ENCODE data around the gene SLC37A1. TPM values are rescaled to one million over a fixed set of nuclear protein-coding genes. Genes with fewer than 3 reads are reported as not detected.

The SLC37A1 gene
- total RNA-seq, 2 donors from 2014 or later: 17.2 to 22.5 TPM

GRCh38 chr21:42489006-42489563, 24.6 kb upstream of the SLC37A1 start:
- ATAC-seq: no peak
- Mint-ChIP-seq H3K27me3 (peaks cover 19 to 24% of the 10 kb centered on the region in 2 donors), H3K27ac (no peak overlapping the region), H3K4me1 (ENCODE audit: low read depth in 2 of 2) (peaks cover 0 to 4% of the 10 kb centered on the region in 2 donors), H3K4me3 (no peak overlapping the region), H3K9me3 (peaks cover 6% of the 10 kb centered on the region), H3K36me3 (peaks cover 5% of the 10 kb centered on the region)
- DNase-seq (ENCODE audit: low spot score): no peak

GRCh38 chr21:42489991-42490390, 23.7 kb upstream of the SLC37A1 start:
- ATAC-seq (no peak), DNase-seq (ENCODE audit: low spot score) (no peak)
- H3K36me3 Mint-ChIP-seq: peaks cover 5% of the 10 kb centered on the region
- H3K27ac Mint-ChIP-seq: no peak overlapping the region
- peaks cover 6% of the 10 kb centered on the region for H3K9me3 Mint-ChIP-seq
- H3K4me1 Mint-ChIP-seq (ENCODE audit: low read depth in 2 of 2): peaks cover 0 to 4% of the 10 kb centered on the region in 2 donors
- H3K27me3 Mint-ChIP-seq: peaks cover 17 to 24% of the 10 kb centered on the region in 2 donors
- no peak overlapping the region for H3K4me3 Mint-ChIP-seq

- ATAC-seq (no peak), DNase-seq (ENCODE audit: low spot score) (no peak)
- Mint-ChIP-seq H3K27ac (no peak overlapping the region), H3K4me3 (no peak overlapping the region), H3K9me3 (peaks cover 6% of the 10 kb centered on the region), H3K4me1 (ENCODE audit: low read depth in 2 of 2) (peaks cover 0 to 4% of the 10 kb centered on the region in 2 donors), H3K36me3 (peaks cover 5% of the 10 kb centered on the region), H3K27me3 (peaks cover 17 to 24% of the 10 kb centered on the region in 2 donors)
Observed at GRCh38 chr21:42490720-42491119, 22.9 kb upstream of the SLC37A1 start.

GRCh38 chr21:42491328-42491727, 22.3 kb upstream of the SLC37A1 start:
- H3K4me1 Mint-ChIP-seq (ENCODE audit: low read depth in 2 of 2): peaks cover 4% of the 10 kb centered on the region in 2 donors
- H3K27me3 Mint-ChIP-seq: peaks cover 17 to 24% of the 10 kb centered on the region in 2 donors
- no peak overlapping the region for H3K4me3 Mint-ChIP-seq
- no peak overlapping the region for H3K27ac Mint-ChIP-seq
- DNase-seq (ENCODE audit: low spot score) (no peak), ATAC-seq (no peak)
- H3K9me3 Mint-ChIP-seq: peaks cover 6% of the 10 kb centered on the region
- peaks cover 5% of the 10 kb centered on the region for H3K36me3 Mint-ChIP-seq

- Mint-ChIP-seq H3K4me3 (no peak overlapping the region), H3K36me3 (peaks cover 5% of the 10 kb centered on the region), H3K27me3 (peaks cover 16 to 18% of the 10 kb centered on the region in 2 donors), H3K27ac (no peak overlapping the region), H3K9me3 (peaks cover 6% of the 10 kb centered on the region), H3K4me1 (ENCODE audit: low read depth in 2 of 2) (peaks cover 6 to 9% of the 10 kb centered on the region in 2 donors)
- no peak for ATAC-seq
- DNase-seq (ENCODE audit: low spot score): no peak
Observed at GRCh38 chr21:42492201-42492600, 21.5 kb upstream of the SLC37A1 start.

- Mint-ChIP-seq H3K36me3 (peaks cover 5% of the 10 kb centered on the region), H3K4me3 (no peak overlapping the region), H3K4me1 (ENCODE audit: low read depth in 2 of 2) (peaks cover 7 to 11% of the 10 kb centered on the region in 2 donors), H3K27me3 (peaks cover 10 to 13% of the 10 kb centered on the region in 2 donors), H3K9me3 (peaks cover 6% of the 10 kb centered on the region), H3K27ac (no peak overlapping the region)
- no peak for ATAC-seq
- DNase-seq (ENCODE audit: low spot score): no peak
Observed at GRCh38 chr21:42493109-42494060, 20.3 kb upstream of the SLC37A1 start.

- ATAC-seq: no peak
- H3K27me3 Mint-ChIP-seq: peaks cover 0 to 8% of the 10 kb centered on the region in 2 donors
- H3K4me3 Mint-ChIP-seq: peak overlapping the region; percentile 88
- H3K36me3 Mint-ChIP-seq: no peaks in the 10 kb centered on the region
- no peak overlapping the region for H3K27ac Mint-ChIP-seq
- H3K4me1 Mint-ChIP-seq (ENCODE audit: low read depth in 2 of 2): peaks cover 7 to 11% of the 10 kb centered on the region in 2 donors
- DNase-seq (ENCODE audit: low spot score): no peak
- no peaks in the 10 kb centered on the region for H3K9me3 Mint-ChIP-seq
Observed at GRCh38 chr21:42495027-42495426, 18.6 kb upstream of the SLC37A1 start.

GRCh38 chr21:42495765-42496119, 17.9 kb upstream of the SLC37A1 start:
- peaks cover 7 to 11% of the 10 kb centered on the region in 2 donors for H3K4me1 Mint-ChIP-seq (ENCODE audit: low read depth in 2 of 2)
- H3K27me3 Mint-ChIP-seq: peaks cover 0 to 8% of the 10 kb centered on the region in 2 donors
- no peaks in the 10 kb centered on the region for H3K9me3 Mint-ChIP-seq
- H3K4me3 Mint-ChIP-seq: peak overlapping the region; percentile 88
- ATAC-seq (no peak), DNase-seq (ENCODE audit: low spot score) (no peak)
- peak overlapping the region in 1 of 2 donors; percentile 85 for H3K27ac Mint-ChIP-seq
- no peaks in the 10 kb centered on the region for H3K36me3 Mint-ChIP-seq

- Mint-ChIP-seq H3K4me1 (ENCODE audit: low read depth in 2 of 2) (peaks cover 7 to 11% of the 10 kb centered on the region in 2 donors), H3K27ac (peak within 1 kb of the TSS; percentile 7 to 85), H3K4me3 (peak within 1 kb of the TSS; percentile 88), H3K27me3 (peaks cover 0 to 8% of the 10 kb centered on the region in 2 donors), H3K36me3 (no peaks in the 10 kb centered on the region), H3K9me3 (no peaks in the 10 kb centered on the region)
- DNase-seq (ENCODE audit: low spot score) (peak; percentile 100), ATAC-seq (peak; percentile 99 to 100)
Observed at GRCh38 chr21:42496120-42496838, 17.4 kb upstream of the SLC37A1 start, which contains the start of gene RSPH1. RSPH1 (minus strand) TSS chr21:42496224; CDS start chr21:42496186, 38 bp downstream.

- peak overlapping the region; percentile 88 for H3K4me3 Mint-ChIP-seq
- peaks cover 7 to 11% of the 10 kb centered on the region in 2 donors for H3K4me1 Mint-ChIP-seq (ENCODE audit: low read depth in 2 of 2)
- ATAC-seq: no peak
- H3K27me3 Mint-ChIP-seq: peaks cover 0 to 8% of the 10 kb centered on the region in 2 donors
- H3K27ac Mint-ChIP-seq: peak overlapping the region; percentile 7 to 85
- no peaks in the 10 kb centered on the region for H3K9me3 Mint-ChIP-seq
- no peak for DNase-seq (ENCODE audit: low spot score)
- H3K36me3 Mint-ChIP-seq: no peaks in the 10 kb centered on the region
Observed at GRCh38 chr21:42496839-42497202, 16.8 kb upstream of the SLC37A1 start.

GRCh38 chr21:42498012-42498411, 15.6 kb upstream of the SLC37A1 start:
- Mint-ChIP-seq H3K4me1 (ENCODE audit: low read depth in 2 of 2) (peaks cover 7 to 11% of the 10 kb centered on the region in 2 donors), H3K36me3 (no peaks in the 10 kb centered on the region), H3K27ac (peak overlapping the region in 1 of 2 donors; percentile 40), H3K9me3 (no peaks in the 10 kb centered on the region), H3K4me3 (no peak overlapping the region), H3K27me3 (peaks cover 0 to 2% of the 10 kb centered on the region in 2 donors)
- no peak for ATAC-seq
- no peak for DNase-seq (ENCODE audit: low spot score)

GRCh38 chr21:42499444-42500112, 14.1 kb upstream of the SLC37A1 start:
- no peaks in the 10 kb centered on the region for H3K9me3 Mint-ChIP-seq
- DNase-seq (ENCODE audit: low spot score) (no peak), ATAC-seq (no peak)
- H3K4me3 Mint-ChIP-seq: no peak overlapping the region
- no peaks in the 10 kb centered on the region for H3K36me3 Mint-ChIP-seq
- H3K27ac Mint-ChIP-seq: no peak overlapping the region
- H3K27me3 Mint-ChIP-seq: peaks cover 0 to 2% of the 10 kb centered on the region in 2 donors
- H3K4me1 Mint-ChIP-seq (ENCODE audit: low read depth in 2 of 2): peaks cover 18% of the 10 kb centered on the region in 2 donors

- H3K4me3 Mint-ChIP-seq: no peak overlapping the region
- peaks cover 0 to 2% of the 10 kb centered on the region in 2 donors for H3K27me3 Mint-ChIP-seq
- ATAC-seq (no peak), DNase-seq (ENCODE audit: low spot score) (no peak)
- H3K27ac Mint-ChIP-seq: no peak overlapping the region
- no peaks in the 10 kb centered on the region for H3K9me3 Mint-ChIP-seq
- H3K4me1 Mint-ChIP-seq (ENCODE audit: low read depth in 2 of 2): peaks cover 23 to 24% of the 10 kb centered on the region in 2 donors
- no peaks in the 10 kb centered on the region for H3K36me3 Mint-ChIP-seq
Observed at GRCh38 chr21:42500225-42500624, 13.4 kb upstream of the SLC37A1 start.
